ENCODE results near the gene KPRP. TPM values are rescaled to one million over a fixed set of nuclear protein-coding genes. Genes with fewer than 3 reads are reported as not detected.

KPRP gene
- polyA plus RNA-seq, 1 donor (not counting 4 experiments of a cell fraction or from before 2014, with no cell fraction given): 0.90 TPM

GRCh38 chr1:152759453-152760173 is 1.8 kb downstream of the KPRP start:
- H3K9me3 ChIP-seq (ENCODE audit: control insufficient read depth, low read depth, low read length): no peaks in the 10 kb centered on the region
- H3K79me2 ChIP-seq (ENCODE audit: control insufficient read depth, insufficient read depth, low read length): no peaks in the 10 kb centered on the region
- H3K4me2 ChIP-seq (ENCODE audit: control insufficient read depth, extremely low read depth, insufficient read depth, low read depth, low read length): peak overlapping the region; percentile 70
- no peaks in the 10 kb centered on the region for H4K20me1 ChIP-seq (ENCODE audit: control insufficient read depth, extremely low read depth, insufficient read depth, low read length)
- no peak overlapping the region for H3K9ac ChIP-seq (ENCODE audit: control insufficient read depth, extremely low read depth, insufficient read depth, low read length)
- peaks cover 3% of the 10 kb centered on the region for H3K9me1 ChIP-seq (ENCODE audit: control insufficient read depth, extremely low read depth, insufficient read depth, low read length)
- H3K4me3 ChIP-seq (ENCODE audit: control insufficient read depth in 2 of 3, extremely low read depth in 1 of 3, insufficient read depth in 2 of 3, low read depth in 1 of 3, low read length in 3 of 3): no peak overlapping the region
- DNase-seq (ENCODE audit: low read depth, low spot score): no peak
- peak overlapping the region; percentile 57 for H3K27ac ChIP-seq (ENCODE audit: control insufficient read depth, insufficient read depth, low read length)
- H3K4me1 ChIP-seq (ENCODE audit: control insufficient read depth, extremely low read depth, insufficient read depth, low read length): peaks cover 37% of the 10 kb centered on the region
- dilution Hi-C loops (cut with MboI; ENCODE audit: extremely low pct_ligation_motif_present, low sequenced_read_pairs): no loop called here
- TF ChIP-seq EZH2 (IDR thresholded peaks at IDR 0.05; ENCODE audit: low read length) (no peak), CTCF (optimal IDR thresholded peaks at IDR 0.05 in 1 of 3, IDR thresholded peaks at IDR 0.05 in 1 of 3, conservative IDR thresholded peaks at IDR 0.05 in 1 of 3; ENCODE audit: extremely low read depth in 1 of 3, insufficient read depth in 2 of 3, low read length in 3 of 3) (no peak)
- H2AFZ ChIP-seq (ENCODE audit: control insufficient read depth, low read length): no peak overlapping the region
- H3K27me3 ChIP-seq (ENCODE audit: control insufficient read depth, extremely low read depth, insufficient read depth, low read length): no peaks in the 10 kb centered on the region
- H3K36me3 ChIP-seq (ENCODE audit: control insufficient read depth in 2 of 2, extremely low read depth in 1 of 2, insufficient read depth in 2 of 2, low read length in 2 of 2): peaks cover 0 to 1% of the 10 kb centered on the region in 2 experiments
- peak; percentile 99 for FAIRE-seq

- no peak for TF ChIP-seq CTCF (optimal IDR thresholded peaks at IDR 0.05 in 1 of 3, IDR thresholded peaks at IDR 0.05 in 1 of 3, conservative IDR thresholded peaks at IDR 0.05 in 1 of 3; ENCODE audit: extremely low read depth in 1 of 3, insufficient read depth in 2 of 3, low read length in 3 of 3)
- TF ChIP-seq EZH2 (IDR thresholded peaks at IDR 0.05; ENCODE audit: low read length): no peak
- no peaks in the 10 kb centered on the region for H3K79me2 ChIP-seq (ENCODE audit: control insufficient read depth, insufficient read depth, low read length)
- H3K9ac ChIP-seq (ENCODE audit: control insufficient read depth, extremely low read depth, insufficient read depth, low read length): no peak overlapping the region
- peaks cover 37% of the 10 kb centered on the region for H3K4me1 ChIP-seq (ENCODE audit: control insufficient read depth, extremely low read depth, insufficient read depth, low read length)
- H3K4me3 ChIP-seq (ENCODE audit: control insufficient read depth in 2 of 3, extremely low read depth in 1 of 3, insufficient read depth in 2 of 3, low read depth in 1 of 3, low read length in 3 of 3): no peak overlapping the region
- H3K4me2 ChIP-seq (ENCODE audit: control insufficient read depth, extremely low read depth, insufficient read depth, low read depth, low read length): no peak overlapping the region
- H3K36me3 ChIP-seq (ENCODE audit: control insufficient read depth in 2 of 2, extremely low read depth in 1 of 2, insufficient read depth in 2 of 2, low read length in 2 of 2): peaks cover 0 to 1% of the 10 kb centered on the region in 2 experiments
- FAIRE-seq: no peak
- no peaks in the 10 kb centered on the region for H3K9me3 ChIP-seq (ENCODE audit: control insufficient read depth, low read depth, low read length)
- no peak overlapping the region for H2AFZ ChIP-seq (ENCODE audit: control insufficient read depth, low read length)
- no peaks in the 10 kb centered on the region for H4K20me1 ChIP-seq (ENCODE audit: control insufficient read depth, extremely low read depth, insufficient read depth, low read length)
- no peaks in the 10 kb centered on the region for H3K27me3 ChIP-seq (ENCODE audit: control insufficient read depth, extremely low read depth, insufficient read depth, low read length)
- H3K27ac ChIP-seq (ENCODE audit: control insufficient read depth, insufficient read depth, low read length): no peak overlapping the region
- peaks cover 3% of the 10 kb centered on the region for H3K9me1 ChIP-seq (ENCODE audit: control insufficient read depth, extremely low read depth, insufficient read depth, low read length)
- dilution Hi-C loops (cut with MboI; ENCODE audit: extremely low pct_ligation_motif_present, low sequenced_read_pairs): no loop called here
- no peak for DNase-seq (ENCODE audit: low read depth, low spot score)
Measured at GRCh38 chr1:152760551-152761190, 2.8 kb downstream of the KPRP start.

Data from keratinocyte (primary cell).